NB4 (cell line): ENCODE data around the gene TP53BP1.

ENCODE experiments used
- CTCF ChIP-seq: IDR thresholded peaks from one replicate; pipeline ENCODE4 v1.5.1; 2012; ENCODE audit warnings: low read depth, low read length
- POLR2A ChIP-seq: IDR thresholded peaks from 2 replicates; pipeline ENCODE4 v1.6.1; 2011; ENCODE audit warnings: mild to moderate bottlenecking; ENCODE audit not compliant: insufficient read length; ENCODE audit errors: extremely low read depth

GRCh38 chr15:43436395-43436794 is 56.6 kb downstream of the TP53BP1 start:
- TF ChIP-seq POLR2A: no peak
- no peak for TF ChIP-seq CTCF
